Activated T-cell treated with anti-CD3 and anti-CD28 coated beads, Interleukin-2, amount 50 U/mL, for 4 hours (primary cell): ENCODE measurements around the gene PDE4D. TPM values are rescaled to one million over a fixed set of nuclear protein-coding genes. Genes with fewer than 3 reads are reported as not detected.

Source experiments
- ATAC-seq, 2 donors: fragments of 200-7000 bp; cut with Tn5 transposase; one replicate each; pipeline ENCODE4 v1.10.0; 2021
- DNase-seq: peaks from one replicate; pipeline ENCODE4 v3.0.0-alpha.2; 2020
- H3K27me3 Mint-ChIP-seq: one replicate; pipeline ENCODE4 v1.8.0; 2021; ENCODE audit warnings: low read depth, mixed read lengths
- H3K36me3 Mint-ChIP-seq: one replicate; pipeline ENCODE4 v1.8.0; 2022; ENCODE audit warnings: mixed read lengths; ENCODE audit not compliant: insufficient read depth
- H3K4me1 Mint-ChIP-seq: one replicate; pipeline ENCODE4 v1.8.0; 2021; ENCODE audit warnings: low read depth, mixed read lengths
- H3K4me3 Mint-ChIP-seq: one replicate; pipeline ENCODE4 v1.8.0; 2021; ENCODE audit warnings: mild to moderate bottlenecking, moderate library complexity, mixed read lengths
- H3K9me3 Mint-ChIP-seq: one replicate; pipeline ENCODE4 v1.8.0; 2021; ENCODE audit warnings: mixed read lengths
- total RNA-seq, 3 donors: library from RNA; stranded (reverse); gene quantifications; one replicate each; pipeline ENCODE4 v1.2.1, GENCODE V29; 2021

PDE4D gene
- total RNA-seq, 3 donors from 2014 or later = 13.9 to 17.1 (median 16.7) TPM

GRCh38 chr5:58930520-58930919 is 963.0 kb downstream of the PDE4D start:
- Mint-ChIP-seq H3K36me3 (no peaks in the 10 kb centered on the region), H3K4me1 (peaks cover 38% of the 10 kb centered on the region), H3K9me3 (no peaks in the 10 kb centered on the region), H3K4me3 (no peak overlapping the region), H3K27me3 (peaks cover 8% of the 10 kb centered on the region)
- ATAC-seq (no peak), DNase-seq (no peak)

GRCh38 chr5:58929726-58930125 is 963.8 kb downstream of the PDE4D start:
- H3K27me3 Mint-ChIP-seq = peaks cover 8% of the 10 kb centered on the region
- H3K9me3 Mint-ChIP-seq = no peaks in the 10 kb centered on the region
- no peaks in the 10 kb centered on the region for H3K36me3 Mint-ChIP-seq
- peaks cover 32% of the 10 kb centered on the region for H3K4me1 Mint-ChIP-seq
- no peak overlapping the region for H3K4me3 Mint-ChIP-seq
- ATAC-seq (no peak), DNase-seq (no peak)

DNA sequence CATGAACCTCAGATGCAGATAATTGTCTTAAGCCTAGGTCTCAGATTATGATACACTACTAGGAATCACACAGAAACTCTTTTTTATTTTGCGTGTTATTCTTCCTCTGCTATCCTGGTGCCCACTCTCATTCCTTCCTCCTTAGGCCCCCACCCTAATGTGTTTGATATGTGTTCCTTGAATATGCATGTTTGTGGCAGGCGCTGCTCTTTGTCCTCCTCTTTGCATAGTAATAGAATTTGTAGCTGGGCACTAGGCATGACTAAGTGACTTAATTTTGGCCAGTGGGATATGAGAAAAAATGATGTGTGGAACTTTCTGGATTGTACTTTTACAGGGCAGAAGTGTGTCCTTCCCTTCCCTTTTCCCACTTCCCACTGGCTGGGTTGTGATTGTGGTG is 965.6 kb downstream of the PDE4D start:
- no peak overlapping the region for H3K4me3 Mint-ChIP-seq
- ATAC-seq = no peak
- peaks cover 8% of the 10 kb centered on the region for H3K27me3 Mint-ChIP-seq

GRCh38 chr5:58927181-58927580 is 966.3 kb downstream of the PDE4D start:
- Mint-ChIP-seq H3K4me1 (peaks cover 15% of the 10 kb centered on the region), H3K4me3 (no peak overlapping the region), H3K9me3 (no peaks in the 10 kb centered on the region), H3K27me3 (peaks cover 8% of the 10 kb centered on the region), H3K36me3 (no peaks in the 10 kb centered on the region)
- ATAC-seq = no peak
- no peak for DNase-seq

More for the DNA sequence above, 965.6 kb downstream of the PDE4D start:
- DNase-seq = no peak
- Mint-ChIP-seq H3K9me3 (no peaks in the 10 kb centered on the region), H3K4me1 (peaks cover 16% of the 10 kb centered on the region), H3K36me3 (no peaks in the 10 kb centered on the region)

DNA sequence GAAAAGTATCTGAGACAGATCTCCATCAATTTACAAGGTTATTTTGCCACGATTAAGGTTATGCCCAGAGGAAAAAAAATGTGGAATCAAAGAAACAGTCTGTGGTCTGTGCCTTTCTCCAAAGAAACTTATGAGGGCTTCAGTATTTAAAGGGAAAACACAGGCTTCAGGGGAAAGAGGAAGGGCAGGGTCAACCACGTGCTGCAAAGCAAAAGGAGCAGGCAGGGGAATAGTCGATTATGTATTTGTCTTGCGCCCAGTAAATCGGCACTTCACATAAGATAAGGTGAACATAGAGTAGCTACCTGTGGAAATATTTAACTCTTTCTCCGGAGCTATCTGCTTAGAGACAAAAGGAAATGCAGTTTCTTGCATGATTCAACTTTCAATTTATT is 967.0 kb downstream of the PDE4D start:
- DNase-seq (no peak), ATAC-seq (no peak)
- H3K4me3 Mint-ChIP-seq = no peak overlapping the region
- no peaks in the 10 kb centered on the region for H3K36me3 Mint-ChIP-seq
- H3K9me3 Mint-ChIP-seq = no peaks in the 10 kb centered on the region
- H3K27me3 Mint-ChIP-seq = peaks cover 8% of the 10 kb centered on the region
- peaks cover 14% of the 10 kb centered on the region for H3K4me1 Mint-ChIP-seq

DNA sequence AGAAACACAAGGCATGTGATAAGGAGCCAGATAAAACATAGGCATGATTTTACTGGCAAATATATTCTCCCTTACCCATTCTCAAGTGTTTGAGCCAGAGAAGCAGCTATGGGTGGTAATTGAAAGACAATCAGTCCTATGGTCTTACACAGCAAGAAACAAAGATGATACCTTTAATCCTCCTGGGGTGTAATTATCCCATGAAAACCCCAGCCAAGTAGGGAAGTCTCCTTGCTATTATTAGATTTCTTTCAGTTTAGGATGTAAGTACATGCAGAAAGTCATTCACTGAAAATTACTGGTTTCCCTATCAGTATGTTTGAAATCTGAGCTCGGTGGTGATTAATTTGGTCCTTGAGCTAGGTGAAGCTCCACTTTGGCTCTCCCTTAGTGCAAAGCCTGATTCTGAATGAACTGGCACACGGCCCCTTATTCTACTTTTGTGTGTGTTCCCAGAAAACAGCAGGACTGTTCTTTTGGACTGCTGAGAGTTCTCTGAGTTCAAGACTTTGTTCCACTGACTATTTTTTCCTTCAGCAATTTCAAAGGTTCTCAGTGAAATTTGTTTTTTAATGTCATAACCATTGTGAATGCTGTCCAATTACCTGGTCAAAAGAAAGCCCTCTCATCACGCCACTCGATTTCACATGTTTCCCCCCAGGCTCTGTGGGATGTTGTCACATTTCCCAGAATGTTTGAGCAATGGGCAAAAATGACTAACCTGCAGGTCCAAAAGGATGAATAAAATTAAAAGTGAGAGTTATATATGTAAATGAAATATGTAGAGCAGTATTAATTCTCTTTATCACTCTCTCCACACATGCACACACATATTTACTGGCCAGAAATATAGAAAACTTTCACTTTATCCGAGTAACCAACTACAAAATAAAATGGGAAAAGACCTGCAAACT is 967.6 kb downstream of the PDE4D start:
- Mint-ChIP-seq H3K4me3 (no peak overlapping the region), H3K4me1 (peaks cover 14% of the 10 kb centered on the region), H3K9me3 (no peaks in the 10 kb centered on the region), H3K36me3 (no peaks in the 10 kb centered on the region), H3K27me3 (peaks cover 8% of the 10 kb centered on the region)
- ATAC-seq (peak in 1 of 2 donors; percentile 28), DNase-seq (no peak)

GRCh38 chr5:58924306-58924705 is 969.2 kb downstream of the PDE4D start:
- no peak for DNase-seq
- ATAC-seq = no peak
- peaks cover 8% of the 10 kb centered on the region for H3K27me3 Mint-ChIP-seq
- H3K4me3 Mint-ChIP-seq = no peak overlapping the region
- peaks cover 14% of the 10 kb centered on the region for H3K4me1 Mint-ChIP-seq
- no peaks in the 10 kb centered on the region for H3K36me3 Mint-ChIP-seq
- no peaks in the 10 kb centered on the region for H3K9me3 Mint-ChIP-seq

DNA sequence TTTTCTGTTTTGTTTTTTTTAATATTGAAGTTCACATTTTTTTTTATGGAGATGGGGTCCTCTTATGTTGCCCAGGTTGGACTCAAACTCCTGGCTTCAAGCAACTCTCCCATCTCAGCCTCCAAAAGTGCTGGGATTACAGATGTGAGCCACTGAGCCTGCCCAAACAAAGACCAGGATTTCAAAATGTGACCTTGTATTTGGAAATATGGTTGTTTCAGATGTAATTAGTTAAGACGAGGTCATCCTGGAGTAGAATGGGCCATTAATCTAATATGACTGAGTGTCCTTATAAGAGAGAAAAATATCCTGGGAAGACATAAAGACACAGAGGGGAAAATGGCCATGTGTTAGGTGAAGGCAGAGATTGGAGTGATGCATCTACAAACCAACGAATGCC is 970.2 kb downstream of the PDE4D start:
- peaks cover 14% of the 10 kb centered on the region for H3K4me1 Mint-ChIP-seq
- DNase-seq = no peak
- no peak overlapping the region for H3K4me3 Mint-ChIP-seq
- peaks cover 8% of the 10 kb centered on the region for H3K27me3 Mint-ChIP-seq
- no peak for ATAC-seq
- no peaks in the 10 kb centered on the region for H3K9me3 Mint-ChIP-seq
- no peaks in the 10 kb centered on the region for H3K36me3 Mint-ChIP-seq

DNA sequence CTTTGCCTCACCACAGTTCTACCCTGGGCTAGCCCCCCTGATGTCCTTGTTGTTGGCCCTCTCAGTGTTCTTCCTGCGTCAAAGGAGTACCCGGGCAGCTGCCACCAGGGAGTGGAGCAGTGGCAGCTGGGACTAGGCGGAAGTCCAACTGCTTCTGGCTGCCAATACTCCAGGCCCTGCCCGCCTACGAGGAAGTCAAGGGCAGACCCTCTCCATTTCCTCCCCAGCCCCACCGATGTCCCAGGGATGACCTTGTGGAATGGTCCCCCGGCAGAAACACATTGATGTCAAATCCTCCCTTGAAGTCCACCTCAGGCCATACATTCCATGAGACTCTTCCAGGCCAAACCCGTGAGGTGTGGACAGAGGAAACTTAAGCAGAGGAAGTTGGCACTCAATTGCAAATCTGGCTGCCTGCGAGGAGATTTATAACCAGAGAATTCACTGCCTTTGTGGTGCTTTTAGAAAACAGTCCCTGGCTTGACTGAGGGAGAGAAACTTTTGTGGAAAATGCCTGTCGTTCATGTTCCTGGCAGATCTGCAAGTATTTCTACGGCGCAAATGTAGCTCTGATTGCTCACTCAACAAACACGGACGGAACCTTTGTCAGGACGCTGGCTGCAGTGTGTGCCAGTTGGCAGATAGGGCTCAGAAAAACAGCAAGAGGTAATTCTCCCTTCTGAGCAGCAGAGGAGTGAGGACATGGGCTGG is 970.9 kb downstream of the PDE4D start:
- DNase-seq (no peak), ATAC-seq (no peak)
- no peak overlapping the region for H3K4me3 Mint-ChIP-seq
- peaks cover 12% of the 10 kb centered on the region for H3K4me1 Mint-ChIP-seq
- no peaks in the 10 kb centered on the region for H3K9me3 Mint-ChIP-seq
- H3K27me3 Mint-ChIP-seq = peaks cover 8% of the 10 kb centered on the region
- H3K36me3 Mint-ChIP-seq = no peaks in the 10 kb centered on the region

DNA sequence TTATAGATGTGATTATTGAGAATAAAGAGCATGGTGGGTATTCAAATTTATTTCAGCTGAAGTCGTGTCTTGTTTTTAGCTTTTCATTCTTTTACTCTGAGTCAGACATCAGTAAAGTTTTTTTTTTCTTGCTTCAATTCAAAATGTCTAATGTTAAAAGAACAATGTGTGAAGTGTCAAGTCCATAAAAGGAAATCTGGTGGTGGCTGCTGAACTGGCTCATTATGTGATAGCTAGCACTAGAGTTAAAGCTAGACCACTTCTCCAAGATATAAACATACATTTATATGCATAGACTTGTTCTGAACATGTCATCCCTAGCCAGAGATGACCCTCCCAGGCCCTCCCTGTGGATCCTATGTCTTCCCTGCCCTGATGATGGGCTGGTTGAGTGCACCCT is 972.4 kb downstream of the PDE4D start:
- ATAC-seq (no peak), DNase-seq (no peak)
- Mint-ChIP-seq H3K4me1 (peaks cover 4% of the 10 kb centered on the region), H3K9me3 (no peaks in the 10 kb centered on the region), H3K27me3 (peaks cover 6% of the 10 kb centered on the region), H3K36me3 (no peaks in the 10 kb centered on the region), H3K4me3 (no peak overlapping the region)

DNA sequence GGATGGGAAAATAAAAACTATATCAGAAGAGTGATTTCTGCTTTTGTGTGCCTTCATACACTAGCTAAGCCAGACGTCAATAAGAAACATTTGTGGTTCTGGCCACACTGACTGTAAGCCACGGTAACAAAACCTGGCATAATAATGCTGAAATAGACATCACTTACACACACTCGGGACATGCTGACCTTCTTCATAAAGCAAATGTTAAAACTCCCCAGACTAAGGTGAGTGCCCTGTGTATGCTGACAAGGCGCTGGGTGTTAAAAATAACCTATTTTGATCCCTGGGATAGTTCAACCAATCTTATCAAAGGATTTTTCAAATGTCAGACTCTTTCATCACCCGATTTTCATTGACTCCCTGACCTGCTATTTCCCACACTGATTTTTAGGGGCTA is 973.7 kb downstream of the PDE4D start:
- Mint-ChIP-seq H3K9me3 (no peaks in the 10 kb centered on the region), H3K4me3 (no peak overlapping the region), H3K36me3 (no peaks in the 10 kb centered on the region), H3K27me3 (peaks cover 7% of the 10 kb centered on the region), H3K4me1 (no peaks in the 10 kb centered on the region)
- DNase-seq = no peak
- ATAC-seq = no peak
